Smooth muscle cell (in vitro differentiated cells): ENCODE data around the gene SPAAR. TPM values are rescaled to one million over a fixed set of nuclear protein-coding genes. Genes with fewer than 3 reads are reported as not detected.

Source experiments
- DNase-seq: peaks from one replicate; lab custom pipeline; 2025; ENCODE audit not compliant: unreplicated experiment; lab: John Stamatoyannopoulos, UW
- H2AFZ ChIP-seq: fragments of 200-600 bp; sonication (generic); 2 replicates; pipeline ENCODE4 v1.6.0; 2016; ENCODE audit warnings: antibody characterized with exemption, low read depth, mild to moderate bottlenecking
- H3F3A ChIP-seq: fragments of 200-600 bp; sonication (generic); 2 replicates; pipeline ENCODE4 v1.6.0; 2017; ENCODE audit warnings: antibody characterized with exemption, low read depth
- H3K27ac ChIP-seq: fragments of 200-600 bp; sonication (generic); 2 replicates; pipeline ENCODE4 v1.5.1; 2016; ENCODE audit warnings: low read depth, mild to moderate bottlenecking
- H3K27me3 ChIP-seq: fragments of 200-600 bp; sonication (generic); 2 replicates; pipeline ENCODE4 v1.6.1; 2016; ENCODE audit warnings: low read depth, mild to moderate bottlenecking
- H3K36me3 ChIP-seq: fragments of 200-600 bp; sonication (generic); 2 replicates; pipeline ENCODE4 v1.5.1; 2016; ENCODE audit warnings: low read depth
- H3K4me1 ChIP-seq: fragments of 200-600 bp; sonication (generic); 2 replicates; pipeline ENCODE4 v1.5.1; 2016; ENCODE audit warnings: low read depth
- H3K4me2 ChIP-seq: fragments of 200-600 bp; sonication (generic); 2 replicates; pipeline ENCODE4 v1.6.0; 2016; ENCODE audit warnings: mild to moderate bottlenecking
- H3K4me3 ChIP-seq: fragments of 200-600 bp; sonication (generic); 2 replicates; pipeline ENCODE4 v1.5.1; 2016; ENCODE audit warnings: mild to moderate bottlenecking
- H3K79me2 ChIP-seq: fragments of 200-600 bp; sonication (generic); 2 replicates; pipeline ENCODE4 v1.6.0; 2016; ENCODE audit warnings: low read depth, mild to moderate bottlenecking
- H3K9ac ChIP-seq: fragments of 200-600 bp; sonication (generic); 2 replicates; pipeline ENCODE4 v1.6.0; 2016; ENCODE audit warnings: low read depth
- H3K9me3 ChIP-seq: fragments of 200-600 bp; sonication (generic); replicated peaks from 2 replicates; pipeline ENCODE4 v1.5.1; 2016; ENCODE audit warnings: low read depth
- H4K20me1 ChIP-seq: fragments of 200-600 bp; sonication (generic); 2 replicates; pipeline ENCODE4 v1.6.0; 2016; ENCODE audit warnings: low read depth
- WGBS: methylation state at CpG from one replicate; pipeline ENCODE4 v1.1.7; 2016; ENCODE audit warnings: low lambda C conversion rate; 5-methylcytosine and 5-hydroxymethylcytosine counted together
- polyA plus RNA-seq: library from polyadenylated mRNA; unstranded; fragments of >200 nt; fragmentation: Nextera tagmentation; extraction: Ambion mirVana; gene quantifications from 2 replicates; pipeline ENCODE4 v1.2.1, GENCODE V29; 2016
- total RNA-seq: library from RNA; depleted of rRNA; stranded (reverse); fragments of >200 nt; gene quantifications from 2 replicates; pipeline ENCODE4 v1.2.3, GENCODE V29; 2014
- TF ChIP-seq, protein P1 (sequence below): fragments of 200-600 bp; sonication (generic); IDR thresholded peaks from 2 replicates; pipeline ENCODE4 v1.5.1; 2017; ENCODE audit warnings: borderline replicate concordance, mild to moderate bottlenecking, antibody characterized with exemption; ENCODE audit not compliant: insufficient read depth, poor library complexity, severe bottlenecking

The SPAAR gene
- total and polyA plus RNA-seq, 2 experiments from 2014 or later: 0.26 TPM; not detected in 1

DNA sequence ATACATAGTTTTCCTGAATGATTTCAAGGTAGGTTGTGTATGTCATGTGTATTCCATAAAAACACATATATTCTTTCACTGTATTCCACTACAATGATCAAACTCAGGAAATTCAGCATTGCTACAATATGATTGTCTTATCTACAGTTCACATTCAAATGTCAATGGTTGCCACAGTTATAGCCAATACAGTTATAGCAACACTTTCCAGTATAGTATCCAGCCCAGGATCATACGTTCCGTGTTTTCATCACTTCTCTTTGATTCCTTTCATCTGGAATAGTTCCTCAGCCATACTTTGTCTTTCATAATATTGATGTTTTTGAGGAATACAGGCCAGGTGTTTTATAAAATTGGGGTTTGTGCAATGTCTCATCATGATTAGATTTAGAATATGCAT, 39.2 kb downstream of the SPAAR start:
- no peak overlapping the region for H3K9ac ChIP-seq
- no peak for DNase-seq
- H3F3A ChIP-seq: no peaks in the 10 kb centered on the region
- no peaks in the 10 kb centered on the region for H4K20me1 ChIP-seq
- WGBS: 98% methylated on average over 2 of the region's 2 CpGs
- H3K4me3 ChIP-seq: no peak overlapping the region
- H3K4me2 ChIP-seq: no peak overlapping the region
- no peak overlapping the region for H2AFZ ChIP-seq
- no peaks in the 10 kb centered on the region for H3K4me1 ChIP-seq
- H3K27me3 ChIP-seq: no peaks in the 10 kb centered on the region
- H3K9me3 ChIP-seq: no peaks in the 10 kb centered on the region
- H3K79me2 ChIP-seq: no peaks in the 10 kb centered on the region
- TF ChIP-seq, protein P1, sequence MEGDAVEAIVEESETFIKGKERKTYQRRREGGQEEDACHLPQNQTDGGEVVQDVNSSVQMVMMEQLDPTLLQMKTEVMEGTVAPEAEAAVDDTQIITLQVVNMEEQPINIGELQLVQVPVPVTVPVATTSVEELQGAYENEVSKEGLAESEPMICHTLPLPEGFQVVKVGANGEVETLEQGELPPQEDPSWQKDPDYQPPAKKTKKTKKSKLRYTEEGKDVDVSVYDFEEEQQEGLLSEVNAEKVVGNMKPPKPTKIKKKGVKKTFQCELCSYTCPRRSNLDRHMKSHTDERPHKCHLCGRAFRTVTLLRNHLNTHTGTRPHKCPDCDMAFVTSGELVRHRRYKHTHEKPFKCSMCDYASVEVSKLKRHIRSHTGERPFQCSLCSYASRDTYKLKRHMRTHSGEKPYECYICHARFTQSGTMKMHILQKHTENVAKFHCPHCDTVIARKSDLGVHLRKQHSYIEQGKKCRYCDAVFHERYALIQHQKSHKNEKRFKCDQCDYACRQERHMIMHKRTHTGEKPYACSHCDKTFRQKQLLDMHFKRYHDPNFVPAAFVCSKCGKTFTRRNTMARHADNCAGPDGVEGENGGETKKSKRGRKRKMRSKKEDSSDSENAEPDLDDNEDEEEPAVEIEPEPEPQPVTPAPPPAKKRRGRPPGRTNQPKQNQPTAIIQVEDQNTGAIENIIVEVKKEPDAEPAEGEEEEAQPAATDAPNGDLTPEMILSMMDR: no peak
- H3K36me3 ChIP-seq: no peaks in the 10 kb centered on the region
- no peak overlapping the region for H3K27ac ChIP-seq

DNA sequence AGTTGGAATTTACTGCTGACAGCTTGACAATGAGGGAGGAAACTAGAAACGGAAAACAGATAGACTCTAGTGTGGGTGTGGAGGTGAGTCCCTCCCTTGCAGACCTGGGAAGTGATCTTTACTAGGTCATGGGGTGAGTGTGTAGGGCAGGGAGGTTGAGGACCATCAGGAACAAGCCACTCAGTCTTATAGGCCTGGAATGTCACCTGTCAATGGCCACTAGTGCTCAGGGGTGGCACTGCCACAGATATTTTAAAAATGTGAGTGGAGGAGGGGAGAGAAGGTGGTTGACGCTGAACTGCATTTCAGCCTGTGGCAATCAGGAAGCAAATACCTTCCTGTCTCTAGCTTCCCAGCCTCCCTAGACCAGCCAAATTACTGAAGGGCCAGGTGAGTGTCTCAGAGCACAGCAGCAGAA, 39.6 kb downstream of the SPAAR start:
- Histone ChIP-seq H2AFZ (no peak overlapping the region), H3K4me1 (no peaks in the 10 kb centered on the region), H3K27ac (no peak overlapping the region), H3K79me2 (no peaks in the 10 kb centered on the region), H3K9ac (no peak overlapping the region), H3K4me3 (no peak overlapping the region), H4K20me1 (no peaks in the 10 kb centered on the region), H3K27me3 (no peaks in the 10 kb centered on the region), H3K9me3 (no peaks in the 10 kb centered on the region), H3K36me3 (no peaks in the 10 kb centered on the region), H3F3A (no peaks in the 10 kb centered on the region), H3K4me2 (no peak overlapping the region)
- DNase-seq: no peak
- WGBS: 25% methylated on average over 2 of the region's 2 CpGs
- TF ChIP-seq, protein P1: no peak

DNA sequence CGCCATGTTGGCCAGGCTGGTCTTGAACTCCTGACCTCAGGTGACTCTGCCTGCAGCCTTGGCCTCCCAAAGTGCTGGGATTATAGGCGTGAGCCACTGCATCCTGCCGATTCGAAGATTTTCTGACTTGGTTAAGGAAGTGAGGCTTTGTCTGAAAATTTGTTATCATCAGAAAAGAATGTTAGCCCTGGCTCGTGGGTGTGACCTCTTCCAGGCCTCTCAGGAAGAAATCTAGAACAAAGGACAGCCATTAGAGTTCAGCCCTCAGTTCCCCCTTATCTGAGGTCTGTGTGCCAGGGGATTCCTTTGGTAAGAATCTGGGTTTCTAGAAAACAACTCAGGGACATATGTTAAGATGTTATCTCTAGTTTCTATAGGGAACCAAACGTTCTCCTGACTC, 42.4 kb downstream of the SPAAR start:
- H3F3A ChIP-seq: no peaks in the 10 kb centered on the region
- H3K27ac ChIP-seq: no peak overlapping the region
- no peak for DNase-seq
- H3K4me3 ChIP-seq: no peak overlapping the region
- no peak overlapping the region for H2AFZ ChIP-seq
- no peaks in the 10 kb centered on the region for H3K4me1 ChIP-seq
- TF ChIP-seq, protein P1: no peak
- H3K36me3 ChIP-seq: no peaks in the 10 kb centered on the region
- no peaks in the 10 kb centered on the region for H4K20me1 ChIP-seq
- no peak overlapping the region for H3K9ac ChIP-seq
- no peak overlapping the region for H3K4me2 ChIP-seq
- 40% methylated on average over 6 of the region's 6 CpGs for WGBS
- H3K9me3 ChIP-seq: no peaks in the 10 kb centered on the region
- no peaks in the 10 kb centered on the region for H3K27me3 ChIP-seq
- no peaks in the 10 kb centered on the region for H3K79me2 ChIP-seq

DNA sequence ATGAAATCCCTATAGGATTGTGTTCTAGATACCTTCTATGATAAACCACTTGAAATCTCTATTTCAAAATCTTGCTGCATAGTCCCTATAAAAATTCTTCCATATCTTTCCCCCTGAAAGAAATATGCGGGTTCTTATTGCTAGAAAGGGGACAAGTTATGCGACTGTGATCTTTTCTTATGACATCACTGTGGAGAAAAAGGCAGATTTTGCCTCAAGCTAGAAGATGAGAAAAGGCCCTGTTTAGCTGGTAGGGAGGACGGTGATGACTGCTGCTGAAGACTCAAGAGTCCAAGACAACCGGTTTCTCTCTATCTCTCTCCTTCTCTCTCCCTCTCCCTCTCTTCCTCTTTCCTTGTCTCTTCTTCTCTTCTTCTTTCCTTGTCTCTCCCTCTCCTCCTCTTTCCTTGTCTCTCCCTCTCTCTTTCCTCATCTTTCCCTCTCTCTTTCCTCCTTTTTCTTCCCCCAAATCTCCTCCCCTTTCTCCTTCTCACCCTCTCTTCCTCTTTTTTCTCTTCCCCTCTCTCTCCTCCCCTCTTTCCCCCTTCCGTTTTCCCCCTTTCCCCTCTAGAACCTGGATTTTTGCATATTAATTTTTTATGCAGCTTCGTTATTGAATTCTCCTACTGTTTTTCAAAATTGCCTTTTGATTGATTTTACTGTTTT, 43.4 kb downstream of the SPAAR start:
- Histone ChIP-seq H3K4me2 (no peak overlapping the region), H3K27me3 (no peaks in the 10 kb centered on the region), H3F3A (no peaks in the 10 kb centered on the region), H2AFZ (no peak overlapping the region), H3K4me3 (no peak overlapping the region), H3K79me2 (no peaks in the 10 kb centered on the region), H3K36me3 (no peaks in the 10 kb centered on the region), H3K9me3 (no peaks in the 10 kb centered on the region), H3K9ac (no peak overlapping the region), H3K4me1 (no peaks in the 10 kb centered on the region), H3K27ac (no peak overlapping the region), H4K20me1 (no peaks in the 10 kb centered on the region)
- no peak for DNase-seq
- TF ChIP-seq, protein P1: no peak
- 70% methylated on average over 6 of the region's 6 CpGs for WGBS
